Upper lobe of right lung (tissue), 1 donor: ENCODE measurements around the gene CD300LG. TPM values are rescaled to one million over a fixed set of nuclear protein-coding genes. Genes with fewer than 3 reads are reported as not detected.
"Not testable (repeated sequence)": the region's sequence is repeated elsewhere in the genome, so short reads cannot be mapped to it uniquely, and the experiment has no call there.

Experiments
- ATAC-seq: fragments of 200-7000 bp; cut with Tn5 transposase; one replicate; pipeline ENCODE4 v1.9.1; 2020; ENCODE audit warnings: mild to moderate bottlenecking, moderate library complexity
- DNase-seq: peaks from one replicate; pipeline ENCODE4 v3.0.0-alpha.2; 2020
- H3K27ac ChIP-seq: fragments of 200-600 bp; one replicate; pipeline ENCODE4 v1.8.0; 2022
- H3K27me3 ChIP-seq: fragments of 200-600 bp; one replicate; pipeline ENCODE4 v1.8.0; 2022; ENCODE audit warnings: mild to moderate bottlenecking
- H3K36me3 ChIP-seq: fragments of 200-600 bp; one replicate; pipeline ENCODE4 v1.8.0; 2022
- H3K4me1 ChIP-seq: fragments of 200-600 bp; one replicate; pipeline ENCODE4 v1.8.0; 2022
- H3K4me3 ChIP-seq: fragments of 200-600 bp; one replicate; pipeline ENCODE4 v1.8.0; 2022; ENCODE audit warnings: mild to moderate bottlenecking
- H3K9me3 ChIP-seq: fragments of 200-600 bp; one replicate; pipeline ENCODE4 v1.8.0; 2022
- CTCF ChIP-seq: fragments of 200-600 bp; IDR thresholded peaks from one replicate; pipeline ENCODE4 v1.8.0; 2022; ENCODE audit warnings: antibody characterized with exemption
- intact Hi-C: fragments of 100-400 bp; cut with DNase I; formaldehyde crosslinking; loops from one replicate; pipeline ENCODE4 v1.11.0; 2022
- total RNA-seq: library from RNA; stranded (reverse); fragmentation: NEBNext Ultra II Directional; extraction: Animal tissue kit (Norgen Biotek cat#: 25700); gene quantifications from one replicate; pipeline ENCODE4 v1.2.1, GENCODE V29; 2021
- donor health status: DM: no; HTN: yes; CAD: no; lungs with severe emphysema.

Gene CD300LG
- total RNA-seq, 1 donor from 2014 or later = 0.81 TPM

GRCh38 chr17:43891851-43892646 is 45.1 kb downstream of the CD300LG start:
- DNase-seq (no peak), ATAC-seq (no peak)
- Histone ChIP-seq H3K36me3 (no peaks in the 10 kb centered on the region), H3K9me3 (no peaks in the 10 kb centered on the region), H3K27ac (no peak overlapping the region), H3K27me3 (no peaks in the 10 kb centered on the region), H3K4me1 (no peaks in the 10 kb centered on the region), H3K4me3 (no peak overlapping the region)
- intact Hi-C loops = no loop called here
- TF ChIP-seq CTCF = no peak

GRCh38 chr17:43892647-43892952 is 45.6 kb downstream of the CD300LG start:
- ATAC-seq = no peak

GRCh38 chr17:43894494-43894893 is 47.5 kb downstream of the CD300LG start:
- H3K9me3 ChIP-seq, H3K4me1 ChIP-seq, ATAC-seq, H3K36me3 ChIP-seq, H3K27ac ChIP-seq, intact Hi-C loops, H3K4me3 ChIP-seq, H3K27me3 ChIP-seq, DNase-seq: not testable (repeated sequence)

More at GRCh38 chr17:43892647-43892952, 45.6 kb downstream of the CD300LG start:
- H3K4me3 ChIP-seq = no peak overlapping the region
- no peaks in the 10 kb centered on the region for H3K4me1 ChIP-seq
- no peak for TF ChIP-seq CTCF
- no peak for DNase-seq
- no peaks in the 10 kb centered on the region for H3K9me3 ChIP-seq
- no peaks in the 10 kb centered on the region for H3K27me3 ChIP-seq
- H3K36me3 ChIP-seq = no peaks in the 10 kb centered on the region
- intact Hi-C loops = no loop called here
- no peak overlapping the region for H3K27ac ChIP-seq

GRCh38 chr17:43897831-43898230 is 50.9 kb downstream of the CD300LG start:
- no peak for TF ChIP-seq CTCF
- Histone ChIP-seq H3K36me3 (no peaks in the 10 kb centered on the region), H3K27me3 (peaks cover 5% of the 10 kb centered on the region), H3K4me1 (peaks cover 11% of the 10 kb centered on the region), H3K9me3 (no peaks in the 10 kb centered on the region), H3K27ac (no peak overlapping the region), H3K4me3 (no peak overlapping the region)
- DNase-seq (no peak), ATAC-seq (no peak)
- intact Hi-C loops = no loop called here

GRCh38 chr17:43898446-43898845 is 51.5 kb downstream of the CD300LG start:
- H3K27me3 ChIP-seq = peaks cover 5% of the 10 kb centered on the region
- intact Hi-C loops = no loop called here
- H3K4me1 ChIP-seq = peaks cover 11% of the 10 kb centered on the region
- no peaks in the 10 kb centered on the region for H3K9me3 ChIP-seq
- DNase-seq (no peak), ATAC-seq (no peak)
- no peaks in the 10 kb centered on the region for H3K36me3 ChIP-seq
- H3K27ac ChIP-seq = no peak overlapping the region
- no peak for TF ChIP-seq CTCF
- no peak overlapping the region for H3K4me3 ChIP-seq

- H3K4me1 ChIP-seq = peaks cover 11% of the 10 kb centered on the region
- no peaks in the 10 kb centered on the region for H3K36me3 ChIP-seq
- DNase-seq = peak; percentile 91
- H3K27ac ChIP-seq = no peak overlapping the region
- ATAC-seq = peak; percentile 96
- peak overlapping the region; percentile 45 for H3K4me3 ChIP-seq
- peaks cover 22% of the 10 kb centered on the region for H3K27me3 ChIP-seq
- TF ChIP-seq CTCF = no peak
- intact Hi-C loops = no loop called here
- no peaks in the 10 kb centered on the region for H3K9me3 ChIP-seq
Observed at GRCh38 chr17:43900183-43900857, 53.3 kb downstream of the CD300LG start.
